HCEC 1CT (cell line): ENCODE results near the gene AFF4.

Experiments used
- DNase-seq: peaks from one replicate; pipeline ENCODE4 v3.0.0-alpha.2; 2017

AFF4 gene

DNA sequence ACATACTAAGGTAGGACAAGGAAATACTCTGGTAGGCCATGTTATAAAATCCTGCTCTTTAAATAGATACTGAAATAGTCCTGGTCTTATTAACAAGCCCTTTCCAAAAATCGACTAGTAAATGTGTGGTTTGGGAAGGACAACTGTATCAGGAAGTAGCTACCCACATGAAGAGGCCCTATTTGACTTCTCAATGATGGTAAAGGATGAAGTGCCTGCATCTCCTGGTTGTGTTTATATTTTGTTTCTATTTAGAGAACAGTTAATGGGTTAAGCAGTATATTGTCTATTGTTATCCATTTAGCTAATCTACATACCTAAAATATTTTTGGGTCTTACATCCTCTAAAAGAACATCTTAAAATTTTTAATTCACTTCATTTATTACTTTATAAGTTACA, 109.6 kb downstream of the AFF4 start:
- no peak for DNase-seq

DNA sequence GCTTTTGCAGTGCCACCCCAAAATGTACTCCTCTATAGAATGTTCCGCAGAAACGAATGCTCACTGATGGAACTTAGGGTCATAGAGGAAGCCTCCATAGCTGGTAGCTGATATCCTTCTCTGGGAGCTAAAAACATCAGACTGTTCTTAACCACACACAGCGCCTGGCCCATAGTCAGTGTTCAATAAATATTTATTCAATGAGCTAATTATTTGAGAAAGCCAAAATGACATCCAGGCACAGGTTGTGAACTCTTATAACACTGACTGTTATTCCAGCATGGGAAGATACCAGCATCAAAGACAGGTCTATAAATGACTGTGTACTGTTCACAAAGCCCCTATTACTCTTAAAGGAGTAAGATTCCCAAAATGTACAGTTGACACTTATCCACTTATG, 110.1 kb downstream of the AFF4 start:
- no peak for DNase-seq

DNA sequence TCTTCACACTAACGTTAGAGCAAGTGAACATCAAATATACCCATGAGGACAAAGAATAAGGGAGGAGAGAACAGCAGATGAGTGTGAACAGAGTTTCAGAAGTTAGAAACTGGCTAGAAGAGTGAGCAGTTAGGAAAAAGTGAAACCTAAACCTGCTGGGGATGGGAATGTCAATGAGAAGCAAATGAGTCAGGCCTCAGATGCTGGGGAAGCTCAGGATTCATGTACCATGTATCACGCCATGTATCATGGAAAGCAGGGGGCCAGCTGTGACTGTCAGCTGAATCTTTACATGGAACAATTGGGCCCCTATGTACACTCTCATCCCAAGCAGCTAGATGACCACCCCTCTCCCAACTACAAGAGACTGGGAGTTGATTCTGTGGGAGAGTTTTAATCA, 113.4 kb downstream of the AFF4 start:
- DNase-seq: peak; percentile 70

DNA sequence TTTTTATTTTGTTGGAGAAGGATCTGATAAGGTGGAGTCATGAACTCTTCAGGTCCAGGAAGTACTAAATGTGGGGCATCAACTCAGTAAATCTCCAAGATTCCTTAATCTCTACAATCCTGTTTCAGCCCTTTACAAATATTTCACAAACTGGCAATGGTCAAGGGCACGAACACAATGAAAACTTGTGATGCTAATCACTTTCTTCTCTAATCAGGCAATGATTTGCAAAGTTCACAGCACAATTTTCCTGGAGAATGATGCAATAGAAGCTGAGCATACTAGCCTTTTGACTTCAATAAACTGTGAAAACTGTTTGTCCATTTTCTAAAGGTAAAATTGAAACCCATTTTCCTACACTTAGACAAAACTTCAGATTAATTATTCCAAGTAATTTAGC, 114.1 kb downstream of the AFF4 start:
- no peak for DNase-seq

DNA sequence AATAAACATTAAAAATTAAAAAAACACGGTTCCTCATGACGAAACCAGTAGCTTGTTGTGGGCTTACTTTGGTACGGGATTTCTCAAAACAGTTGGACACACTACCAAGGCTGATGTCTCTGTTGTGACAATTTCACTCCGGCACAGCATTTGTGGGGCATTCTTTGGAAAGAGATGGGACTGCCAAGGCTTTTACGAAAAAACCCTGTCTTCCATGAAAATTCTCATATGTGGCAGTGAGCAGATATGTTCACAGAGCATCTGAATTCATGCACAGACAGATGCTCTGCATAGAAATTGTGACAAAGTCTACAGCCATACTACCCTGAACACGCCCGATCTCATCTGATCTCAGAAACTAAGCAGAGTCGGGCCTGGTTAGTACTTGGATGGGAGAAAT, 115.2 kb downstream of the AFF4 start:
- DNase-seq: no peak

DNA sequence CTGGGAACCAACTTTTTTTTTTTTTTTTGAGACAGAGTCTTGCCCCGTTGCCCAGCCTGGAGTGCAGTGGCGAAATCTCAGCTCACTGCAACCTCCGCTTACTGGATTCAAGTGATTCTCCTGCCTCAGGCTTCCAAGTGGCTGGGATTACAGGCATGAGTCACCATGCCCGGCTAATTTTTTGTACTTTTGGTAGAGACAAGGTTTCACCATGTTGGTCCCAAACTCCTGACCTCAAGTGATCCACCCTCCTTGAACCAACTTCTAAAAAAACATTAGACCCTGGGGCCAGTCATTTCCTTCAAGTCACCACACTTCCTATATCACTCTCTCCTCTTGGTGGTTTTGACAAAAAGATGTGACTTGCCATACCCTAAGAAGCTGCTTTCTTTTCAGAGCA, 122.1 kb downstream of the AFF4 start:
- DNase-seq: peak; percentile 38

DNA sequence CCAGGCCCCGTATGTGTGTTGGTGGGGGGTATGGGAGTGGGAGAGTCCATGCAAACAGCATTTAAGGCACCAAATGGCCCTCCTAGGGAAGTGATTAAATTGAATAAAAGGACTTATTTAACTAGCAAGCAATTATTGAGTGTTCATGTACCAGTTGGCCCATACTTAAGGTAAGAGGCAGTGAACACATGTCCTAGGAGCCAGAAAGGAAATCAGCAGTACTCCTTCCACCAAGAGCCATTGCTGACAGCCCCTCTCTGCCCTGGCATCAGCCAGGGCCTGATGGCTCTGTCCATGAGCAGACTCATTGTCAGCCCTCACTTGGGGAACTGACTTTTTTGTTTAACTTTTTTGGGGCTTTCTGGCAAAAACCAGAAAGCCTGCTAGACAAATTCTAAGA, 122.5 kb downstream of the AFF4 start:
- DNase-seq: no peak

DNA sequence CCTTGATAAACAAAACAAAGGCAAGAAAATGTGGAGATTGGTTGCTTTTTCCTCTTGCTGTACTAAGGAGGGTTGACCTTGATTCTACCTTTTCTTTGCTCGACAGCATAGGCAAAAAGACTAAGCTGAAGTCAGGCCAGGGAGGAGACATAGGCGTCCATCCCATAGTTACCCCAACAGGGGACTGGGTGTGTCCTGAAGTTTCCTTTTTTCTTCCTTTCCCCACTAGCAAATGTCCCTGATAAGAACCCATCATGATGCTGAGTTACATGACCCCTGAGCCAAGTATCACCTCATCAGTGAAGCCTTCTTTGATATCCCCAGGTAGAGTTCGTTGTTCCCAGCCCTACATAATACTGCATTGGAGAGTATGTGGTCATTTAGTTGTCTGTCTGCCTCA, 123.1 kb downstream of the AFF4 start:
- DNase-seq: no peak

DNA sequence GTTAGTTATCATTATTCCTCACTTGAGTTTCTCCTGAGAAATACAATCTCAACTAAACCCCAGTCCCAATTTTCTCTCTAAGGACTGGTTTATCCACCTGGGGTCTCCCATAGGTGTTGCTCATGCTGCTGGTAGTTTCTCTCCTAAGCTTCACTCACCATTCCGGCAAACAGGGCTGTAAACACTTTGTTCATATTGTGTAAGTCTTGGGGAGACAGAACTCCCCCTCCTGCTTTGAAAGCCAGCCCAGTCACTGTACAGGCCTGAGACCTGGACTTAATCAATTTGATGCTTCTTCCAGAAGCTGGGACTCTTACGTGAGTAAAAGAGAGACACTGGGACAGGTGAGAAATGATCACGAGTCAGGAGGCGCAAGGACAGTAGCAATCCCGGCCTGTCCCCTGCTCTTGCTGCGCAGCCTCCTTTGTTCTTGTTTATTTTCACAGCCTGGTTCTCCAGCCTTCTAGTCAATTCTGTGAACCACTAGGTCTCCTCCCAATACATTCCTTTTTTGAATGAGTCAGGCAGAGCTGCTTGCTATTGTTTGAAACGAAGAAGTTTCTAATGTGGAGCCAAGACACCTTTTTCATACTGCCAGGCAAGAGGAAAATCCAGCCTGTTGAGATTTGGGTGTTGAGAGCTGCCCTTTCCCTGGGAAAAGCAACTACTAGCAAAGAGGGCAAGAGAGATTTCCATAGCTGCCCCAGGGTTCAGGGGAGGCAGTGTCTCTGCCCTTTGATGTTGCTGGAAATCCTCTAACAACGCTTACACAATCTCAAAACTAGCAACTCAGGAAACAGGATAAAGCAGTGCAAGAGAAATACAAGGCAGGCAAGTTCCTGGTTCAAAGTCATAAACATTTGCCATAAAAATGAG, 123.8 kb downstream of the AFF4 start:
- peak; percentile 49 for DNase-seq

DNA sequence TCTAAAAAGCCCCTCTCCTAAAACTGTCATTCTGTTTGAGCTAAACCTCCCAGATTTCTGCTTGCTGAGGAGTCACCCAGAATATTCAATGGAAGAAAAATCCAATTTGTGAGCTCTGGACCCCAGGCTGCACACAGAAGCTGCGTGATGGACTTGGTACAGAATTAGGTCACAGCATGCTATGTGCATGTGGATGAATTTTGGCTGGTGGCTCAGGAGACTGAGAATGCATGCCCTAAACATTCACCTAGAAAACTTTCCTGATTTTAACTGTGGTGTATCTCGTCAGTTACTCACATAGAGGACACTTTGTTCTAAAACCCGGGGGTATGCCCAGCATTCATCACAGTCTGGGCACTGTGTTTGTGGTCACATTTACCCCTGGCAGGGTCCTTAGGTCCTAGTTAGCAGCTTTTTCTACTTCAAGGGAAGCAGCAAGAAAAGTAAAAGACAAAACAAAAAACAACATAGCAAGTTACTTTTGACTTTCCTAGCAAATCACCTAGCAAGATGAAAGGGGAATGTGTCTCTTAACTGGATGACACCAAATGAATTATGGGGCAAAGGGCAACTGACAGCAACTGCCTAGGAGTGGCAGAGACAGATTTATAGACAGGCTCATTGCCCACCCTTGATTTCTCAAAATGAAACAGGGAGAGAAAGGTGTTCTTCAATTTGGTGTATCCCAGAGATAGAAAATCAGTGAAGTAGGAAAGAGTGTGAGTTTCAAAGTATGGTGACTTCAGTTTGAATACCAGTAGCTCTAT, 124.7 kb downstream of the AFF4 start:
- DNase-seq: no peak

DNA sequence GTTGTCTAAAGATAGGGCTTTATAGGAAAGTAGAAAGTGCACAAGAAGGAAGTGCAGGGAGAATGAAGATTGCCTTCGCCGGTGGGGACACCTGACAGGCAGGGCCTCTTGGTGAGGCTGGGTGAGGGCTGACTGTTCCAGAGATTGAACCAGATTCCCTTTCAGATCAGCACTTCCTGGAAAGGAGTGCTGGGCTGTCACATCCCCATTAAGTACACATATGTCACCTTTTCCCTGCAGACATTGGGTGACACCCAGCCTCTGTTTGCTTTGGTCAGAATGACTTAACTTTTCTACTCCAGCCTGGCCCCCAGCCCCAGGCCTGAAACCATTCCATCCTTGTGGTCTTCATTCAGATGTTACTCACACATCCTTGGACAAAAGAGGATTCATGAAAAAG, 125.6 kb downstream of the AFF4 start:
- no peak for DNase-seq

DNA sequence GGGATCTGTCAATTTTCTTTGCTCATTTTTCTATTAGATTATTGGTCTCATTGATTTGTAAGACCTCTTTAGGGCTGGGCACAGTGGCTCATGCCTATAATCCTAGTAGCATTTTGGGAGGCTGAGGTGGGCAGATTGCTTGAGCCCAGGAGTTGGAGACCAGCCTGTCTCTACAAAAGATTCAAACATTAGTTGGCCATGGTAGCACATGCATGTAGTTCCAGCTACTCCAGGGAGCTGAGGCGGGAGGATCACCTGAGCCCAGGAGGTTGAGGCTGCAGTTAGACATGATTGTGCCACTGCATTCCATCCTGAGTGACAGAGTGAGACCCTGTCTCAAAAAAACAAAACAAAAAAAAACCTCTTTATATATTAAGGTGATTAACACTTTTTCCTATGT, 126.6 kb downstream of the AFF4 start:
- DNase-seq: no peak

DNA sequence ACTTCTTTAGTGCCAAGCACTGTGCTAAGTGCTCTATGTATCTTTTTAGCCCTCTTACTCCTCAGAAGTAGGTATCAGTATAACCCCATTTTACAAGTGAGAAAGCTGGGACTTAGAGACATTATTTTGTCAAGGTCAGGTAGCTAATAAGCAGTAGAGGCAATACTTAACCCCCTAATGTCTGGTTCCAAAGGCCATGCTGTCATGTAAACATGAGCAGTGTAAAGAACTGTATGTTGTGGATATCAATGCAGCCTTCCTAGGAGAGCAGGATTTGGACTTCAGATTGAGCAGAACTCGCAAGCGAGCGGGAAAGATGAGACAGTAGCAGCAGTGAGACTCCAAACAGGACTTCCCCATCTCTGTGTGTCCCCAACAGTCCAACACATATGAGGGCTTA, 129.4 kb downstream of the AFF4 start:
- no peak for DNase-seq

DNA sequence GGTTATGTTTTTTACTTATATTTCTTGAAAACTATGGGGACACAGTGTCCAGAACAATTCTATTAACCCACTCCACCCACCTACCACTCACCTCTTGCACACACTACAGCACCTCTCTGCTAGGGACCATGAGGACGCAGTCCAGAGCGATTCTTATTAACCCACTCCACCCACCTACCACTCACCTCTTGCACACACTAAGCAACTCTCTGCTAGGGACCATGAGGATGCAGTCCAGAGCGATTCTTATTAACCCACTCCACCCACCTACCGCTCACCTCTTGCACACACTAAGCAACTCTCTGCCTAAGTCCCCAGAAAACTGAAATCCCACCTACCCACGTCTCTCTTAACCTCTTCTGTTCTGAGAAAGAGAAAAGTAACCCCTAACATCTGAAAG, 130.8 kb downstream of the AFF4 start:
- DNase-seq: no peak

DNA sequence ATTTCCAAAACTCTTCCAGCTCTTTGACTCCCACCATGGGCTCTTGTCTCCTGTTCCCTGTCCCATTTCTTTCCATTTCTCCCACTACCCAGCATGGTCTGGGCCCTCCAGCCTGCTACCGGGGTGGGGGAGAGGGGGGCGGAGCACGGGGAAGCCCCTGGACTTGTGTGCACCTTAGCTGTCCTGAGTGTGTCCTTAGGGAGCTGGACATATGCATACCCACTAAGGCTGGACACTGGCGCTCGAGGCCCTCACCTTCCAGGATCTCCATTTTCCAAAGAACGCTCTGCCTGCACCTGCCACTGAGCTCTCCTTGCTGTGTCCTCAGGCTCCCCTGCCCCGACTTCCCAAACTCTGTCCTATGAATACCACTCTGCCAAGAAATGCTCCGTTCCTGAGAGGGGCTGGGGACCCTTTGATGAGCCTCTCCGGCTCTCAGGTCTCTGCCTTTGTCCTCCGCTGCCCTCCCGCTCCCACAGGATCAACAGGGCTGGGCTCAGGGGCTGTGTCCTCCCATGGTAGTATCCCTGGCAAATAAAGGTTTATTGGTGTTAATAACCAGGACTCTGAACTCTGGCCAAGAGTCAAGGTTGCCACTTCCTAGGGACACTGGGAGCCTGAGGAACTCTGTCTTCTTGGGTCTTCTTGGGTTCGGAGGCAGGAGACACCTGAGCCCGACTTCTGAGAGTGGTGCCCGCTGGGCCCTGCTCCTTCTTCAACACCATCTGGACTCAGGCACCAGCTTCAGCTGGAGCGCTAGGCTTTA, 132.2 kb downstream of the AFF4 start:
- no peak for DNase-seq

DNA sequence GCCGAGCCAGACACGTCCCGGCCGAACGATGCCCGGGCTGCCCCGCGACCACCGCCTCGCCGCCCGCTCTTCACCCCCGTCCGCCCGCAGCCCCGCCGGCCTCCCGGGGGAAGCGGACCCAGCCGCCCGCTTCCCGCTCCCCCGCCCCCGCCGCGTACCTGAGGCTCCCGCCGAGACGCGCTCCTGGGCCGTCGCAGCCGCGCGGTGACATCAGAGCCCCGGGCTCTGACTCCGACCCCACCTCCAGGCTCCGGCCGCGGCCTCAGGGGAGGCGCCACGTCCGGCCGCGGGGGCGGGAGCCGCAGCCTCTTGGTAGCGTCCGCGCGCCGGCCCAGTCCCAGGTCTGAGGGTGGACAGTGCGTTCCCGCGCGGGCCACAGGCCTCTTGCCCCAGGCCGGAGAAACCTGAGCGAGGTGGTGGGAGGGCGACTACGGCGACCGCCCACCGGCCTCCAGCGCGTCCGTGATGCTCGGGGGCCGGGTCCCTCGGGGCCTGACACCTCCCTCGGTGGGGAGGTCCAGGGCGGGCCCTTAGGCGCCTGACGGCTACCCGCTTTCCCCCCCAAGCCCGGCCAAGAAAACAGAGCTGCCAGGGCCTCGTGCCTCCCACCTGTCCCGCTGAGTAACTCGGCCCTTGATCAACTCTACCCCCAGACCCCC, 132.9 kb downstream of the AFF4 start, which contains the start of gene SHROOM1:
TSS of gene SHROOM1 (minus strand) at position 212 of the 659 bp plus-strand sequence. CDS start 4,507 bp downstream, outside the sequence.
- peak; percentile 66 for DNase-seq

DNA sequence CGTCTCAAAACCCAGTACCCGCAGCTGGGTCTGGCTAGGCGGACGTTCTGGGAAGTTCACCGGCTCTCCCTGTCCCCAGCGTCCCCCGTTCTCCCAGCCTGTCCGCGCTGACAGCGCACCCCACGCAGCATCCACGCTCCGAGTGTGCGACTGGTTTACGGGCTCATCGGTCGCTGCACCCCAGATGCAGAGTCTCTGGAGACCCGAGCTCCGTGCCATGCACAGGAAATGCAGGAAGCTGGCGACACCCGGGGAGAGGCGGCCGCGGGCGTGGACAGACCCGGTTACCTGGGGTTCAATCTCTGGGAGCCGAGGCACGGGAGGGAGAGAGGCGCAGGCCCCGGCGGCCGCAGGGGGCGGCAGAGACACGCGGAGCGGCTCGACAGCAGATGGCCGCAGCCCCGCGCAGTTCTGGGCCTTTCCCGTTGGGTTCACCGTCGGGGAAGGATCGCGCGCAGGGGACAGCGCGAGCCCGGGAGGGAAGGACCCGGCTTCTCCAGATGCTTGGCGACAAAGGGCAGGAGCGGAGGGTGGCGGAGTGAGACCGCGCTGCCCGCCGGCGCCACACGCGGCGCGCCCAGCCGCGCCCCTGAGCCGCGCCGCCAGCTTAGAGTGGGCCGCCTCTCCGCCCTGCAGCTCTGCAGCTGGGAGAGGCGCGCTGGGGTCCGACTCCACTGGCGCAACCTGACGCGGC, 133.5 kb downstream of the AFF4 start:
- peak; percentile 71 for DNase-seq

DNA sequence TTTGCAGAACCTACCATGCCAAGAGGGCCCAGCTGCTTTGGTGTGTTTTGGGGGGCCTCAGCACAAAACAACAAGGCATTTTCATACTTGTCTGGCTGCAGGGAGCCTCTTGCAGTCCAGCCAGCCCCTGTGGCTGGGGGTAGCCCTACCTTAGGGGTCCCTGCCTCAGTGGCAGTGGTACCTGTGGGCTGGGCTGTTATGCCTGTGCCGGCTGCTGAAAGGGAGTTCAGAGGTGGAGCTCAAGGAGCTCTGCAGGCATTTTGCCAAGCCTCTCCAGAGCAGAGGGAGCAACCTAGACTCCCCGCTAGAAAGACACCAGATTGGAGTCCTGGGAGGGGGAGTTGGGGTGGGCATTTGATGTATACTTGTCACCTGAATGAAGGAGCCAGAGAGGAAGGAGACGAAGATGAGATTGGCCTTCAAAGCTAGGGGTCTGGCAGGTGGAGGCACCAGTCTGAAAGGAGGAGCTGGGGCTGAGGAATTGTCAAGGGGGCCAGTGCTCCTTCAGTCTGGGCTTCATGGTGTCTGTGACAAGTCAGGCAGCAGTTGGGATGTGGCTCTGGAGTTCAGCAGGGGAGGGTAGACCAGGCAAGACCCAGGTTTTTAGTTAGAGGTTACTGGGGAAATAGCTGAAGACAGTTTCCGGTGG, 134.5 kb downstream of the AFF4 start:
- no peak for DNase-seq

DNA sequence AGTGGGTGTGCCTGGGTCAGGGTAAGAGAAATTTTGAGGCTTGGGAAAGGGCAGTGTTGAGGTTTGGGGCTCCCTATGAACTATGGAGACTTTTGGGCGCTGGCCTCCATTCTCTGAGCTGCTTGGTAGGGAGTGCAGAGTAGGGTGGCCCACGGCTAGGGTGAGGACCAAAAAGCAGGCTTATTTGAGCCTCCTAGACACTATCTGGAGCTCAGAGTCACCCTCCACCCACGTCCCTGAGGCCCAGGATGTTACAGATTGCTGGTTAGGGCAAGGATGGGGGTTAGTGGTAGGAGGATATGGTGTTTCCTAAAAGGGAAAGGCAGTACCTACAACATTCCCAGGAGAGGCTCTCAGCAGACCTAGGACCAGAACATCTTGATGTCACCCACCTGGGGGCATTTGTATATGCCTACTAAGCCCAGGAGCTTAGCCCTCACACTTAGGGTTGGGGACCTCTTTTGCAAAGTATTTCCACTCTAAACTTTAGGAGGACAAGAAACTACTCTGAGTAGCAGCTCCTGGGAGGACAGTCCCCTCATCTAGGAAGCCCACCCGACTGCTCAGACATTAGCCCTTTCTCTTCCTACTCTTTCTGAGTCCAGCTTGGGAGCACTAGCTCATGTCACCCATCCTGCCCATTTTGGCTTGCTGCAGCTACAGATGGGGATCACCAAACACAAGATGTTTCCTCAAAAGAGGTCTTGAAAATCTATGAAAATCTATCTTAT, 135.3 kb downstream of the AFF4 start:
- no peak for DNase-seq

DNA sequence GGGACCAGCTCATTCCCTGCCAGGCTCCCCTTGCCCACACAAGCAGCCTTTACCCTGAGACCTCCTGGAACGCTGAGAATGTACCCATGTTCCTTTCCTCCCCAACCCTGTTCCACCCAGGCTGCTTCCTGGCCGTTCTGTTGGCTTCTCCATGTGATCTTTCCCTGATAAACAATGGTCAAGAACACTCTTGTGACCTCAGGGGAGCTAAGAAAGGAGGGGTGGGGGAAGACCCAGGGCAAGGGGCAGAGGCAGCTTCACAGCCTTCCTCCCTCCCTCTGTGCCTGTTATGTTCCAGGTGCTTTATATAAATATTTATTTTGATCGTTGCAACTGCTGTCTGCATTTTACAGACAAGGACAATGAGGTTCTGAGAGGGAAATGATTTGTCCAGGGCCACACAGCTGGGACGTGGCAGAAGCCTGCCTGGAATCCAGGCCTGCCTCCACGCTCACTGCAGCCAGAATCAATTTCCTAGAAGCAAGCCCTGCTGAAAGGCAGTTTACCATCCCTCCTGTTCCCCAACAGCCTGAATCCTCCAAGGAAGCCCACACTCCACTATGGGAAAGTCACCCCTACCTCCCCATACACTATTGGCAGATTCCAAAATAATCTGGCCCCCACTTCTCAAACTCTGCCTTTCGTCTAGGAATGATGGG, 136.9 kb downstream of the AFF4 start:
- no peak for DNase-seq
